Measurements from ENCODE around the gene KCNN3. TPM values are rescaled to one million over a fixed set of nuclear protein-coding genes. Genes with fewer than 3 reads are reported as not detected.

The KCNN3 gene
- total RNA-seq, 1 experiment from 2014 or later: 0.26 TPM

DNA sequence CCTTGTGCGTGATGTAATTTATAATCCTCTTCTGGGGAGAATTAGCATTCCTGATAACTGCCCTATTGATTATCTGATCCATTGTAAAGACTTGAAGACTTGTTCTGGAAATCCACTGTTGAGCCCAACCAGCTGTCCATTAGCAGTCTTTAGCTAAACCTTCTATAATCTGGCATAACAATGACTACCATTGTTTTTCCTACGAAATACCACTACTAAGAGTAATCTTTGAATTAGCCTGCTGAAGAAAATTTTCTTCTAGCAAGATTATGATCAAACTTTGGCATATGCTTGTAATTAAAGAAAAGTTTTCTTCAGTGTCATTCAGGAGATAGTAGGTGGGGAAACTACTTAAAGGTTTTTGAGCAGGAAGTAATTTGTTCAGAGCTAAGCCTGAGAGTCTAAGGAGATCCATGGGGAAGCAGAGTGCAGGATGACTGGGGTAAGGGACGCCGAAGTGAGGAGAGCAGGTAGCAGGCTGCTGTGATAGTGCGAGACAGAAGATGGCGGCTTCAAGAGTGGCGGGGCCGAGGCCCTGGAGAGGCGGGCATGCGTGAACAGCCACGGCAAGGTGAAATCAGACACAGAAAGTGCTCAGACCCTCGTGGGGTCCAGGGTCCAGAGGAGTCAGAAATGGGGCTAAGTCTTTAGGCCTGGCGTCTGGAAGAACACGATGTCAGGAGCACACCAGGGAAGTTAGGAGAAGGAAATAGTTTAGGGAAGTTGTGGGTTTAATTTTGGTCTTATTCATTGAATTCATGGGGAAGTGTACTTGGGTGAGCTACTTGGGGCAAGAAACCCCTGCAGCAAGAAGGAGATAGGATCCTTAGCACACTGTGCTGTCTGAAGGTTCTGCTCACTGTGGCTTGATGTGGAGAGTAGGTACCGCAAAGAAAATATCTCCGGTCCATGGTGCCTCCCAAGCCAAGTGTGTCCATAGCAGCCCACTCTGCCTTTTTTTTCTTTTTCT lies 149.5 kb downstream of the KCNN3 start:
- CTCF ChIA-PET: no interaction called here
- intact Hi-C loops (cut with micrococcal nuclease): no loop called here

DNA sequence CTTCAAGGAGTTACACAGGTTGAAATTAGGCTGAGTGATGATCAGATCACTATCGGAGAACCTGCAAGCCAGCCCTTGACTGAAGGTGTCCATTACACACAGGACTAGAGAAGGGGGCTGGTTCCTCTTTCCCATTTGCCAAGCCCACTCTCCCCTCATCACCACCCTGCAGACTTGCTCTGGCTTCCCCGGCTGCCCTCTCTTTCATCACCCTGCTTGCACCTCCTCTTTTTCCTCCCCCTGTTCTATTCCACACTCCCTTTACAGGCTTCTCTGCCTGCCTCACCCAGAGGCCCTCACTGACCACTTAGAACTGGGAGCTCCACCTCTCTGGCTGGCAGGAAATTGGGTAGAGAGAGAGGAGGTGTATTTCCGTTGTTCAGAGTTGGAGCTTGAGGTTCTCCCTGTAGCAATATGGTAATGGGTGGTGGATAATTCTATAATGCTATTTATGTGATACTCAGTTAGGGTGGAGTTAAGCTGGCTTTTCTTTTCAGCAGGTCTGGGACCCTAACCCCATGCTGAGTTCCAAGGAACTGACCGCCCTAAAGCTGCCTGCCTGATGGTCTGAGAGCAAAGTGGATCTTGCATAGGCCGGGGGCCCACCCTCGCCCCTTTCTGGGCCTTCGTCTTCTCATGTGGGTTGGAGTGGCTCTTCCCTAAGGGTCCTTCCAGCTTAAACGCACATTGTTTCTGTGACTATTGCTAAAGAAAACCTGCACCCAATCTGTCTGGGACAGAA lies 150.3 kb downstream of the KCNN3 start:
- CTCF ChIA-PET: no interaction called here
- Histone ChIP-seq H3K4me1 (ENCODE audit: insufficient read depth, low read length) (no peaks in the 10 kb centered on the region), H3K4me2 (ENCODE audit: low read length) (no peak overlapping the region), H3K9me3 (ENCODE audit: low read length) (no peaks in the 10 kb centered on the region), H3K36me3 (ENCODE audit: low read depth, low read length) (no peaks in the 10 kb centered on the region), H3K27ac (ENCODE audit: low read length) (no peak overlapping the region), H3K4me3 (ENCODE audit: low read length) (no peak overlapping the region), H3K9me2 (replicated peaks; ENCODE audit: low read length) (no peaks in the 10 kb centered on the region), H4K20me1 (ENCODE audit: low read length) (no peaks in the 10 kb centered on the region), H2AFZ (ENCODE audit: low read length) (no peak overlapping the region), H3K79me2 (ENCODE audit: low read length) (no peaks in the 10 kb centered on the region), H3K27me3 (ENCODE audit: low read length) (no peaks in the 10 kb centered on the region), H3F3A (ENCODE audit: low read length, unreplicated experiment) (no peaks in the 10 kb centered on the region), H3K9ac (ENCODE audit: low read length) (no peak overlapping the region)
- TF ChIP-seq, protein P1, sequence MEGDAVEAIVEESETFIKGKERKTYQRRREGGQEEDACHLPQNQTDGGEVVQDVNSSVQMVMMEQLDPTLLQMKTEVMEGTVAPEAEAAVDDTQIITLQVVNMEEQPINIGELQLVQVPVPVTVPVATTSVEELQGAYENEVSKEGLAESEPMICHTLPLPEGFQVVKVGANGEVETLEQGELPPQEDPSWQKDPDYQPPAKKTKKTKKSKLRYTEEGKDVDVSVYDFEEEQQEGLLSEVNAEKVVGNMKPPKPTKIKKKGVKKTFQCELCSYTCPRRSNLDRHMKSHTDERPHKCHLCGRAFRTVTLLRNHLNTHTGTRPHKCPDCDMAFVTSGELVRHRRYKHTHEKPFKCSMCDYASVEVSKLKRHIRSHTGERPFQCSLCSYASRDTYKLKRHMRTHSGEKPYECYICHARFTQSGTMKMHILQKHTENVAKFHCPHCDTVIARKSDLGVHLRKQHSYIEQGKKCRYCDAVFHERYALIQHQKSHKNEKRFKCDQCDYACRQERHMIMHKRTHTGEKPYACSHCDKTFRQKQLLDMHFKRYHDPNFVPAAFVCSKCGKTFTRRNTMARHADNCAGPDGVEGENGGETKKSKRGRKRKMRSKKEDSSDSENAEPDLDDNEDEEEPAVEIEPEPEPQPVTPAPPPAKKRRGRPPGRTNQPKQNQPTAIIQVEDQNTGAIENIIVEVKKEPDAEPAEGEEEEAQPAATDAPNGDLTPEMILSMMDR (conservative IDR thresholded peaks at IDR 0.05; ENCODE audit: low read depth, low read length): no peak
- TF ChIP-seq EZH2phosphoT487 (IDR thresholded peaks at IDR 0.05; ENCODE audit: borderline replicate concordance, low read length) (no peak), EZH2 (IDR thresholded peaks at IDR 0.05; ENCODE audit: low read length, unreplicated experiment) (no peak)
- POLR2A ChIA-PET (ENCODE audit: unreplicated experiment): no interaction called here
- no peak for ATAC-seq
- BruUV-seq (replicated peaks): no TSS peak
- intact Hi-C loops (cut with micrococcal nuclease): no loop called here
- DNase-seq: no peak

More for the DNA sequence above, 149.5 kb downstream of the KCNN3 start:
- Histone ChIP-seq H3F3A (ENCODE audit: low read length, unreplicated experiment) (no peaks in the 10 kb centered on the region), H3K36me3 (ENCODE audit: low read depth, low read length) (no peaks in the 10 kb centered on the region), H3K4me3 (ENCODE audit: low read length) (no peak overlapping the region), H3K9me3 (ENCODE audit: low read length) (no peaks in the 10 kb centered on the region), H2AFZ (ENCODE audit: low read length) (no peak overlapping the region), H3K9ac (ENCODE audit: low read length) (no peak overlapping the region), H3K4me1 (ENCODE audit: insufficient read depth, low read length) (no peaks in the 10 kb centered on the region), H4K20me1 (ENCODE audit: low read length) (no peaks in the 10 kb centered on the region), H3K9me2 (replicated peaks; ENCODE audit: low read length) (no peaks in the 10 kb centered on the region), H3K79me2 (ENCODE audit: low read length) (no peaks in the 10 kb centered on the region), H3K4me2 (ENCODE audit: low read length) (no peak overlapping the region), H3K27me3 (ENCODE audit: low read length) (no peaks in the 10 kb centered on the region), H3K27ac (ENCODE audit: low read length) (no peak overlapping the region)
- no peak for TF ChIP-seq EZH2 (IDR thresholded peaks at IDR 0.05; ENCODE audit: low read length, unreplicated experiment)
- TF ChIP-seq, protein P1 (conservative IDR thresholded peaks at IDR 0.05; ENCODE audit: low read depth, low read length): no peak
- no peak for TF ChIP-seq EZH2phosphoT487 (IDR thresholded peaks at IDR 0.05; ENCODE audit: borderline replicate concordance, low read length)
- no TSS peak for BruUV-seq (replicated peaks)
- DNase-seq (no peak), ATAC-seq (no peak)
- POLR2A ChIA-PET (ENCODE audit: unreplicated experiment): no interaction called here
